Activated CD4-positive, alpha-beta T cell treated with anti-CD3 and anti-CD28 coated beads for 36 hours (primary cell): ENCODE measurements around the gene IL2RA. TPM values are rescaled to one million over a fixed set of nuclear protein-coding genes. Genes with fewer than 3 reads are reported as not detected.
"Not testable (repeated sequence)": the region's sequence is repeated elsewhere in the genome, so short reads cannot be mapped to it uniquely, and the experiment has no call there.

Experiments
- ATAC-seq: fragments of 200-7000 bp; cut with Tn5 transposase; one replicate; pipeline ENCODE4 v1.10.0; 2021; ENCODE audit warnings: mild to moderate bottlenecking, moderate library complexity
- CTCF ChIA-PET: fragments of 350-600 bp; sonication (Branson Sonifier 250); formaldehyde crosslinking; loops from one replicate; lab custom pipeline; 2021; ENCODE audit warnings: antibody characterized with exemption; lab: Charles Lee
- POLR2A ChIA-PET: fragments of 350-600 bp; sonication (Branson Sonifier 250); formaldehyde crosslinking; loops from one replicate; lab custom pipeline; 2021; ENCODE audit warnings: antibody characterized with exemption, inconsistent platforms; lab: Charles Lee
- DNase-seq: peaks from one replicate; pipeline ENCODE4 v3.0.0-alpha.2; 2020
- H3K27ac Mint-ChIP-seq: one replicate; pipeline ENCODE4 v1.8.0; 2021; ENCODE audit warnings: mixed read lengths
- H3K27me3 Mint-ChIP-seq: one replicate; pipeline ENCODE4 v1.8.0; 2021; ENCODE audit warnings: mixed read lengths
- H3K36me3 Mint-ChIP-seq: one replicate; pipeline ENCODE4 v1.8.0; 2021; ENCODE audit warnings: low read depth, mixed read lengths
- H3K4me1 Mint-ChIP-seq: one replicate; pipeline ENCODE4 v1.8.0; 2021; ENCODE audit warnings: mixed read lengths
- H3K4me3 Mint-ChIP-seq: one replicate; pipeline ENCODE4 v1.8.0; 2021; ENCODE audit warnings: mild to moderate bottlenecking, moderate library complexity, mixed read lengths
- H3K9me3 Mint-ChIP-seq: one replicate; pipeline ENCODE4 v1.8.0; 2021; ENCODE audit warnings: low read depth, mixed read lengths
- intact Hi-C, 2 experiments: fragments of 100-400 bp; cut with DNase I in 1 of 2; cut with micrococcal nuclease in 1 of 2; formaldehyde crosslinking; loops; one replicate each; pipeline versions ENCODE4 v1.14.2 to v1.15.1; 2022 to 2024; cut with DNase I, micrococcal nuclease
- total RNA-seq, 2 experiments: library from RNA; stranded (reverse); gene quantifications; one replicate each; pipeline ENCODE4 v1.2.3, GENCODE V29; 2021

The IL2RA gene
- total RNA-seq, 2 experiments from 2014 or later = 659 to 980 TPM

DNA sequence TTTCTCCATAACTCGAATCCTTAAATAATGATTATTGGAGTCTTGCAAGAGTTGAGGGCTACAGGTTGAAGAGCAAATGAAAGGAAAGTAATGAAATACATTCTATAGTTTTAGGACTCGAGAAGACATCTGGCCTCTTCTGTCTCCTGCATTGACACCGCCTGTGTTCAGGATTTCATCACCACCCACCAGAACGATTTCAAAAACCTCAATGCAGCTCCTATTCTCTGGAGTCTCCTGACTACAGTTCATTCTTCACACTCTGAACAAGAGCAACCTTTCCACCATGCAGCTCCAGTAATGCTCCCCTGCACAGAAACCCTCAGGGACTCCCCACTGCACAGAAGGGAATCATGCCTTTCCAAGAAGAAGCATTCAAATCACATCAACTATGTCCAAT, 90.3 kb downstream of the IL2RA start:
- no peaks in the 10 kb centered on the region for H3K27me3 Mint-ChIP-seq
- H3K36me3 Mint-ChIP-seq = peaks cover 26% of the 10 kb centered on the region
- peaks cover 51% of the 10 kb centered on the region for H3K4me1 Mint-ChIP-seq
- ChIA-PET POLR2A (interaction anchor here (0.6 kb wide), 1 partner anchor 92 kb away, joined by 3 read pairs; no protein-coding TSS in a partner anchor), CTCF (interaction anchor here (0.6 to 1.2 kb wide), 5 partner anchors 23 to 99 kb away, joined by 3 to 4 read pairs (median 3); no protein-coding TSS in a partner anchor)
- H3K9me3 Mint-ChIP-seq = no peaks in the 10 kb centered on the region
- intact Hi-C loops = no loop called here
- DNase-seq = no peak
- peak overlapping the region; percentile 88 for H3K27ac Mint-ChIP-seq
- ATAC-seq = no peak
- no peak overlapping the region for H3K4me3 Mint-ChIP-seq

DNA sequence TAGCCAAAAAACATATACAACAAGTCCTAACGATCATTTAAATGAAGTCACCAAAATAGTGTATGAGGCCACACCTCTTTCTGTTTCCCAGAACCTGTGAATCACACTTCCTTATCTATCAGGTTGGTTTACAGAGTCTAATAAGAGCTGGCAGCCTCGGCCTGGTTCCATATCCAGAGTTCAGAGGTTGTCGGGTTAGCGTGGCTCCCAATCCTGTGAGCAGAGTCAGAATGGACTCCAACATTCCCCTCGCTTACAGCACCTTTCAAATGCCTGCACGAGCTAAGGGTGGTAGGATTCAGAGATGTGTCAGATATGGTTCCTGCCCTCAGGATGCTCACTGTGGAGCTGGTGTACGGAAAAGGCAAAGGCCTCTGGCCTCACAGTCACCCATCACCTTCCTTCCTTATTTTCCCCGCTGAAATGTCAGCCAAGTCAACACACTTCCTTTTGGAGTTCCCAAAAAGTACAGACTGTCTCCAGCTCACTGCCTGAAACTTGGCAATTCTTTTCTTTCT, 90.8 kb downstream of the IL2RA start:
- POLR2A ChIA-PET = interaction anchor here (0.6 kb wide), 2 partner anchors 90 to 92 kb away, joined by 3 read pairs; no protein-coding TSS in a partner anchor
- CTCF ChIA-PET = interaction anchor here (0.6 to 1.2 kb wide), 5 partner anchors 23 to 100 kb away, joined by 3 to 4 read pairs (median 3); no protein-coding TSS in a partner anchor
- no peaks in the 10 kb centered on the region for H3K27me3 Mint-ChIP-seq
- ATAC-seq (peak; percentile 51), DNase-seq (peak; percentile 55)
- H3K4me1 Mint-ChIP-seq = peaks cover 51% of the 10 kb centered on the region
- intact Hi-C loops = no loop called here
- H3K27ac Mint-ChIP-seq = peak overlapping the region; percentile 88
- peaks cover 24% of the 10 kb centered on the region for H3K36me3 Mint-ChIP-seq
- H3K9me3 Mint-ChIP-seq = no peaks in the 10 kb centered on the region
- H3K4me3 Mint-ChIP-seq = no peak overlapping the region

DNA sequence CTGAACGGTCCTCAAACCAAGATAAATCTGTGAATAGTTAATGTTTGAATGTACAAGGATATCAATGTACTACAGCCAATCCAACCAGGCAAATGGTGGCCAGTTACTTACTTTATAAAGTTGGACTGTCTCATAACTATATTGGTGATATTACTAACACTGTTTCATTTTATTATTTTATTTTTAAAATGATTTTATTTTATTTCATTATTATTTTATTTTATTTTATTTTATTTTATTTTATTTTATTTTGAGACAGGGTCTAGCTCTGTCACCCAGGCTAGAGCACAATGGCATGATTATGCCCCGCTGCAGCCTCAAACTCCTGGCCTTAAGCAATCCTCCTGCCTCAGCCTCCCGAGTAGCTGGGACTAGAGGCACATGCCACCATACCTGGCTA, 91.6 kb downstream of the IL2RA start:
- ChIA-PET POLR2A (no interaction called here), CTCF (no interaction called here)
- H3K36me3 Mint-ChIP-seq = peaks cover 23% of the 10 kb centered on the region
- H3K27ac Mint-ChIP-seq = peak overlapping the region; percentile 43
- H3K9me3 Mint-ChIP-seq = no peaks in the 10 kb centered on the region
- DNase-seq (no peak), ATAC-seq (no peak)
- peaks cover 46% of the 10 kb centered on the region for H3K4me1 Mint-ChIP-seq
- no peak overlapping the region for H3K4me3 Mint-ChIP-seq
- intact Hi-C loops = no loop called here
- no peaks in the 10 kb centered on the region for H3K27me3 Mint-ChIP-seq

DNA sequence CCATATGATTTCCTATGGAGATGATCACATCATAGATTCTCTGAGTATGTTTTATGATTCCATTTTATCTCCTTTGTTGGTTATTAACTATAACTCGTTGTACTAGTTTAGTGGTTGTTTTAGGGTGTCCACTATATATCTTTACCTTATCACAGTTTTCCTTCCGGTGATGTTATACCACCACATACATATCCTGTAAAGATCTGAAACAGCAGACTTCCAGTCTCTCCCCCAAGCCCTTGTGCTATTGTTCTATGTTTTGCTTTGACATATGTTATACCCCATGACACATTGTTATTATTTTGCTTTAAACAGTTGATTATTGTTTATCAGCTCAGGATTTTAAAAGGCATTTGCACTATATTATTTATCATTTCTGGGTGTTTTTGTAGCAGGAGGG, 92.1 kb downstream of the IL2RA start:
- H3K4me3 Mint-ChIP-seq = no peak overlapping the region
- H3K27me3 Mint-ChIP-seq = no peaks in the 10 kb centered on the region
- H3K9me3 Mint-ChIP-seq = no peaks in the 10 kb centered on the region
- no peak for ATAC-seq
- peaks cover 20% of the 10 kb centered on the region for H3K36me3 Mint-ChIP-seq
- intact Hi-C loops = no loop called here
- H3K27ac Mint-ChIP-seq = peak overlapping the region; percentile 43
- ChIA-PET POLR2A (no interaction called here), CTCF (no interaction called here)
- no peak for DNase-seq
- peaks cover 41% of the 10 kb centered on the region for H3K4me1 Mint-ChIP-seq

DNA sequence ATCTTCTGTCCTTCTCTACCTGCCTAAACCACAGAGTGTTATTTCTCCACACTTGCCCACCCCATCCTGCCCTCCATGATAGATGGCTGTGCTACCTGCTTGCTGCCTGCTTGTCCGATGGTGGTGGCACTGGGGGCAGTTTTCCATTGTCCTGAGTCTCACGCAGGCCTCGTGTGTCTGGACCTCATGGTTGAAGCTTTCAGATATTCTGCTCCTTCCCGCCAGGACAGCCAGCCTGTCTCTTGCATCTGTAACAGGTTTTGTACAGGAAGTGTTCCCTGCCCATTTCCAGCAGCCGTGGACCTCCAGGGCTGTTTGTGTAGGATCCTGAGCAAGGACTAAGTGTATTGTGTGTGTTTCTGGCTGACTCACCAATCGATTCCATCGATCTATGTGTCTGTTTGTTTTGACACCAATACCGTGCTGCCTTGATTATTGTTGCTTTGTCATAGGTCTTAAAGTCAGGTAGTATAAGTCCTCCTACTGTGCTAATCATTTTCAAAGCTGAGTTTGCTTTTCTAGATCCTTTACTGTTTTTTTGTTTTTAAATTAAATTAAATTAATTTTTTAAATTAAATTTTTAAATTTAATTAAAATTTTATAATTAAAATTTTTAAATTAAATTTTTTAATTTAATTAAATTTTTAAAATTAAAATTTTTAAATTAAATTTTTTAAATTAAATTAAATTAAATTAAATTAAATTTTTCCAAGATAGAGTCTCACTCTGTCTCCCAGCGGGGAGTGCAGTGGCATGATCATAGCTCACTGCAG, 93.3 kb downstream of the IL2RA start:
- H3K9me3 Mint-ChIP-seq = no peaks in the 10 kb centered on the region
- H3K27ac Mint-ChIP-seq = no peak overlapping the region
- ChIA-PET CTCF (no interaction called here), POLR2A (no interaction called here)
- DNase-seq (no peak), ATAC-seq (no peak)
- H3K36me3 Mint-ChIP-seq = peaks cover 15% of the 10 kb centered on the region
- peaks cover 32% of the 10 kb centered on the region for H3K4me1 Mint-ChIP-seq
- no peak overlapping the region for H3K4me3 Mint-ChIP-seq
- H3K27me3 Mint-ChIP-seq = no peaks in the 10 kb centered on the region
- intact Hi-C loops = no loop called here

DNA sequence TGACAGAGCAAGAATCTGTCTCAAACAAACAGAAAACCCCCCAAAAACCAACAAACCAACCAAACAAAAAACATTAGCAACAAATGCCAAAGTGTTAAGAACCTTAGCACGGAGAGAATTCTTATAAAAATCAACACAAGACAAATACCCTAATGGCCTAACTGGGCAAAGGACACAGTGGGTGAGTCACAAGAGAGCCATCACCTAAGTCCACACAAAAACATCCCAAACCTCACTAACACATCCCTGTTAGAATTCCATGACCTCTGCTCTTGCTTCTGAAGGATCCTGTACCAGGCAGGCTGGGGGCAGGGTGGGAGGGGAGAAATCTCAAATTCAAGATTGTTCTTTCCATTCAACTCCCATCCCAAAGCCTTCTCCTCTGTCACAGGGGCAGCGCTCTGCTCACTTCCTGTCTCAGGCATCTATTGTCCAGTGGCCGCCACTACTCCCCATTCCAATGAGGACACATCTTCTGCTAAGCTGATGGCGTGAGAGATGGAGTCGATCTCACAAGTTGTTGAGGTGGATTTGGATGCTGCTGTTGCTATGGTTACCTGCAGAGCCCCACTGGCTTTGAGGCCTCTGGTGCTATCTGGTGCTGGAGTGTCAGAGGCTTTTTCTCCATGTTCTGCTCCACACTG, 94.0 kb downstream of the IL2RA start:
- no peak for ATAC-seq
- intact Hi-C loops = no loop called here
- H3K4me1 Mint-ChIP-seq = peaks cover 29% of the 10 kb centered on the region
- peaks cover 19% of the 10 kb centered on the region for H3K36me3 Mint-ChIP-seq
- no peak overlapping the region for H3K4me3 Mint-ChIP-seq
- no peak for DNase-seq
- ChIA-PET POLR2A (no interaction called here), CTCF (no interaction called here)
- no peak overlapping the region for H3K27ac Mint-ChIP-seq
- no peaks in the 10 kb centered on the region for H3K9me3 Mint-ChIP-seq
- H3K27me3 Mint-ChIP-seq = no peaks in the 10 kb centered on the region

DNA sequence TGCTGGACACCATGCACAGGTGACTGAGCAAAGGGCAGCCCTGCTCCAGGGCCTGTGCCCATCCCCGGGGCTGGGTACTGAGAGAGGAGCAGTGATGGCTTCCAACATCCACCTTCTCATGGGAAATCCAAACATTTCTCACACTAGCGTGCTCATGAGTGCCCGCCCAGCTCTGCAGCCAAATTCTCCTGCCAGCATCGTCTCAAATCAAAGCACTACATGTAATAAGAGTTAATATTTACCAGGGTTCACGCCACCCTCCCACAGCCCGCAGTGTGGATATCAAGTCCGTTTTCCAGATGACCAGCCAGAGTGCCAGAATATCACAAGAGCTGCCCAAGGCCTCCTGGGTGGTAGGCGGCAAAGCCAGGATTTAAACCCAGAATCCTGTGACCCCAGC, 96.9 kb downstream of the IL2RA start:
- ATAC-seq (no peak), DNase-seq (no peak)
- Mint-ChIP-seq H3K36me3 (peaks cover 34% of the 10 kb centered on the region), H3K27me3 (no peaks in the 10 kb centered on the region), H3K4me1 (peaks cover 5% of the 10 kb centered on the region), H3K27ac (no peak overlapping the region), H3K9me3 (no peaks in the 10 kb centered on the region), H3K4me3 (no peak overlapping the region)
- intact Hi-C loops = no loop called here
- CTCF ChIA-PET = interaction anchor here (0.8 kb wide), 1 partner anchor 159 kb away, joined by 3 read pairs; no protein-coding TSS in a partner anchor
- POLR2A ChIA-PET = no interaction called here

DNA sequence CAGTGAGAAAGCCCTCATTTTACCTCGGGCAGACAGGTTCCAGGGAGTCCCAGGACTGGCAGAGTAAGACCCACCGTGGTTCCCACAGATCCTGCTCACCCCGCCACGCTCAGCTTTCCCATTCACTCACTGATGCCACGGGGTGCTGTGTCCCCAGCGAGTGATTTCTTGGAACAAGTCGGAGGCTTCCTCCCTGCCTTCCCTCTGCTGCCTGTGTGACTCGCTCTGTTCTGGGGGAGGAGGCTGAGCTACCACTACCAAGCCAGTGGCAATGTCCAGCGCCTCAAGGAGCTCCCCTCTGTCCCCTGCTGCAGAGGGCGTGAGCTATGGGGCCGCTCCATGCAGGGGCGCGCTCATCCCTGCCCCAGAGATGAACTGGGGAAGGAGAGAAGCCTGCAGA, 97.4 kb downstream of the IL2RA start:
- Mint-ChIP-seq H3K36me3 (peaks cover 36% of the 10 kb centered on the region), H3K4me3 (no peak overlapping the region), H3K9me3 (no peaks in the 10 kb centered on the region), H3K27ac (no peak overlapping the region), H3K27me3 (no peaks in the 10 kb centered on the region), H3K4me1 (no peaks in the 10 kb centered on the region)
- DNase-seq (no peak), ATAC-seq (no peak)
- intact Hi-C loops = no loop called here
- ChIA-PET CTCF (interaction anchor here (0.8 kb wide), 1 partner anchor 159 kb away, joined by 3 read pairs; no protein-coding TSS in a partner anchor), POLR2A (no interaction called here)

DNA sequence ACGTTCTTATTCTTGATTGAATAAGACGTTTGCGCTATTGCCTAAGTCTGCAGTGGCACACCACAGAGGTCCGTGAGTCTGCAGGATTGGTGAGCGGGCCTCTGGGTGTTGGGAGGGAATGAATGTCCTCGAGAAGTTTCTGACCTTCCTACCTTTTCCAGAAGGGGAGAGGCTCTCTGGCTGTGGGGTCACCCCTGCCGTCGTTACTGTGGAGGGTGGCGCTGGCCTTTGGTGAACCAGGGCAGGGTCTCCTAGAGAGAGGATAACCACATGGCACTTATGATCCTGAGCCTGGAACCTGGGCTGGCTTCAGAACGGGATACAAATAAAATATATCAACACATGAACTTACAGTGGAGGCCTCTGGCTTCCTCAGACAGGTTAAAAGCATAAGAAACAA, 98.6 kb downstream of the IL2RA start:
- Mint-ChIP-seq H3K4me3 (no peak overlapping the region), H3K9me3 (no peaks in the 10 kb centered on the region)

DNA sequence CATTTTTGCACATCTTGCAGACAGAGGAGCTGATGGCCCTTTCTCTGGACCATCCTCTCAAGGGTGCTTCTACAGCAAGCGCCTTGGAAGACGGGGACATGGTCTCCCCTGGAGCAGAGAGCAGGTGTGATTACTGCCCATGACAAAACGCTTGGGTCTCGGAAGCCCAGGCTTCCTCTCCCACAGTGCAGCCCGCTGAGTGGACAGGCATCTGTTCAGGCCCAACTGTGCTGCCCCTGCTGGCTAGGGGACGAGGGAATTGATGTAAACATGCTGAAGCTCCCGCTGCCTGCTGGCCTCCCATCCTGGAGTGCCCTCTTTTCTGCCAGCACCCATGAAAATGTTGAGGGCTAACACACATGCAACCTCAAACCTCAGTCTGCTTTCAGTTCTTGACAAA, 99.1 kb downstream of the IL2RA start:
- ChIA-PET CTCF (no interaction called here), POLR2A (no interaction called here)
- Mint-ChIP-seq H3K4me1 (no peaks in the 10 kb centered on the region), H3K27me3 (no peaks in the 10 kb centered on the region), H3K4me3 (no peak overlapping the region), H3K27ac (no peak overlapping the region), H3K36me3 (peaks cover 36% of the 10 kb centered on the region), H3K9me3 (no peaks in the 10 kb centered on the region)
- DNase-seq (no peak), ATAC-seq (no peak)
- intact Hi-C loops = no loop called here

More for the DNA sequence above, 98.6 kb downstream of the IL2RA start:
- POLR2A ChIA-PET = no interaction called here
- CTCF ChIA-PET = no interaction called here
- Mint-ChIP-seq H3K27me3 (no peaks in the 10 kb centered on the region), H3K36me3 (peaks cover 36% of the 10 kb centered on the region), H3K27ac (no peak overlapping the region), H3K4me1 (no peaks in the 10 kb centered on the region)
- no peak for ATAC-seq
- intact Hi-C loops = no loop called here
- DNase-seq = no peak

DNA sequence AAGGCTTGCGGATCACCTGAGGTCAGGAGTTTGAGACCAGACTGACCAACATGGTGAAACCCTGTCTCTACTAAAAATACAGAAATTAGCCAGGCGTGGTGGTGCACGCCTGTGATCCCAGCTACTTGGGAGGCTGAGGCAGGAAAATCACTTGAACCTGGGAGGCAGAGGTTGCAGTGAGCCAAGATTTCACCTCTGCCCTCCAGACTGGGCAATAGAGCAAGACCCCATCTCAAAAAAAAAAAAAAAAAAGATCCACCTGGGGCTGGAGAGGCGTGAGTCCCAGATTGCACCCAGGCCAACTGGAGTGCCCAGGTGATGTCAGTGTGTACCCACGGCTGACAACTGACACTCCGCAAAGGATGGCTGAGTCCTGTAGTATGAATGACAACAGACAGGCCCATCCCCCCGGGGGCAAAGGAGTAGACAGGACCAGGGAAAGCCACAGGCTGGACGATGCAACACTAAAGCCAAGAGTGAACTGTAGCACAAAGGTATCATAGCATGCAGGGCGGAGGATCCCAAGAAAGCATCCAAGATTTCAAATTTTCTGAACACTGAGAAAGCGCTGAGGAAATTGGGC, 99.7 kb downstream of the IL2RA start:
- H3K27ac Mint-ChIP-seq, DNase-seq, POLR2A ChIA-PET, ATAC-seq, H3K4me3 Mint-ChIP-seq, intact Hi-C loops, H3K4me1 Mint-ChIP-seq, CTCF ChIA-PET, H3K9me3 Mint-ChIP-seq, H3K27me3 Mint-ChIP-seq: not testable (repeated sequence)
- peaks cover 37% of the 10 kb centered on the region for H3K36me3 Mint-ChIP-seq
